Activated CD4-positive, alpha-beta T cell treated with anti-CD3 and anti-CD28 coated beads for 36 hours (primary cell): ENCODE data around the gene IP6K3. TPM values are rescaled to one million over a fixed set of nuclear protein-coding genes. Genes with fewer than 3 reads are reported as not detected.
A peak's percentile ranks its signal among the peaks of the same experiment; 100 is the strongest.

Source experiments
- ATAC-seq: fragments of 200-7000 bp; cut with Tn5 transposase; one replicate; pipeline ENCODE4 v1.10.0; 2021; ENCODE audit warnings: mild to moderate bottlenecking, moderate library complexity
- CTCF ChIA-PET: fragments of 350-600 bp; sonication (Branson Sonifier 250); formaldehyde crosslinking; loops from one replicate; lab custom pipeline; 2021; ENCODE audit warnings: antibody characterized with exemption; lab: Charles Lee
- POLR2A ChIA-PET: fragments of 350-600 bp; sonication (Branson Sonifier 250); formaldehyde crosslinking; loops from one replicate; lab custom pipeline; 2021; ENCODE audit warnings: antibody characterized with exemption, inconsistent platforms; lab: Charles Lee
- DNase-seq: peaks from one replicate; pipeline ENCODE4 v3.0.0-alpha.2; 2020
- H3K27ac Mint-ChIP-seq: one replicate; pipeline ENCODE4 v1.8.0; 2021; ENCODE audit warnings: mixed read lengths
- H3K27me3 Mint-ChIP-seq: one replicate; pipeline ENCODE4 v1.8.0; 2021; ENCODE audit warnings: mixed read lengths
- H3K36me3 Mint-ChIP-seq: one replicate; pipeline ENCODE4 v1.8.0; 2021; ENCODE audit warnings: low read depth, mixed read lengths
- H3K4me1 Mint-ChIP-seq: one replicate; pipeline ENCODE4 v1.8.0; 2021; ENCODE audit warnings: mixed read lengths
- H3K4me3 Mint-ChIP-seq: one replicate; pipeline ENCODE4 v1.8.0; 2021; ENCODE audit warnings: mild to moderate bottlenecking, moderate library complexity, mixed read lengths
- H3K9me3 Mint-ChIP-seq: one replicate; pipeline ENCODE4 v1.8.0; 2021; ENCODE audit warnings: low read depth, mixed read lengths
- intact Hi-C, 2 experiments: fragments of 100-400 bp; cut with DNase I in 1 of 2; cut with micrococcal nuclease in 1 of 2; formaldehyde crosslinking; loops; one replicate each; pipeline versions ENCODE4 v1.14.2 to v1.15.1; 2022 to 2024; cut with DNase I, micrococcal nuclease
- total RNA-seq, 2 experiments: library from RNA; stranded (reverse); gene quantifications; one replicate each; pipeline ENCODE4 v1.2.3, GENCODE V29; 2021

The IP6K3 gene
- total RNA-seq, 2 experiments from 2014 or later, result not detected

GRCh38 chr6:33700391-33701050 is 46.2 kb downstream of the IP6K3 start:
- POLR2A ChIA-PET, result interaction anchor here (0.5 to 0.6 kb wide), 4 partner anchors 9 to 1595 kb away, joined by 3 to 4 read pairs (median 3); no protein-coding TSS in a partner anchor
- intact Hi-C loops, result loop anchor here (1.0 to 5.0 kb wide), 5 partner anchors 68 to 248 kb away; partner anchors contain the start of gene ZBTB9 (in 1 of the 2)
- H3K27ac Mint-ChIP-seq, result peak overlapping the region; percentile 35
- H3K4me1 Mint-ChIP-seq, result peaks cover 47% of the 10 kb centered on the region
- H3K36me3 Mint-ChIP-seq, result peaks cover 40% of the 10 kb centered on the region
- H3K4me3 Mint-ChIP-seq, result no peak overlapping the region
- no peaks in the 10 kb centered on the region for H3K27me3 Mint-ChIP-seq
- DNase-seq, result peak; percentile 90
- CTCF ChIA-PET, result interaction anchor here (0.7 to 3.5 kb wide), 33 partner anchors 8 to 1484 kb away, joined by 3 to 40 read pairs (median 3); partner anchors contain the start of genes BAK1, ITPR3, UQCC2 and ZBTB9
- H3K9me3 Mint-ChIP-seq, result no peaks in the 10 kb centered on the region
- peak; percentile 89 for ATAC-seq

DNA sequence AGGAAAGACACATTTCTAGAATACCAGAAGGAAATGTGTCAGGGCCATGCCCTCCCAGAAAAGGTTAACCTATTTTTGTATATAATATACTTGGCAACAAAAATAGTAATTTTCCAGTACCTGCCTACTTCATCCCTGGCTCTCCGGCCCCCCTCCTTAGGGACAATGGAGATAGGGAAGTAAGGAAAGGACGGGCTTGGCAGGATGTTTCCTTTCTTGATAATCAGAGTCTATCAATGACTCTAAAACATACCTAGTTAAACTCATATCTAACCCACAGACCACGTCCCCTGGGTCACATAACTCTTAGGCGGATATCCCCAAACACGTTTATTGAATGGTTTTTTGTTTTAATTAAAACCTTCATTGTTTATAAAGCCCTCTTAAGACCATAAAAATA is 47.0 kb downstream of the IP6K3 start:
- no peaks in the 10 kb centered on the region for H3K9me3 Mint-ChIP-seq
- no peaks in the 10 kb centered on the region for H3K27me3 Mint-ChIP-seq
- ChIA-PET CTCF (interaction anchor here (0.8 to 3.5 kb wide), 15 partner anchors 9 to 270 kb away, joined by 3 to 40 read pairs (median 5); partner anchors contain the start of genes ITPR3 and UQCC2), POLR2A (no interaction called here)
- H3K27ac Mint-ChIP-seq, result peak overlapping the region; percentile 76
- H3K4me1 Mint-ChIP-seq, result peaks cover 55% of the 10 kb centered on the region
- H3K4me3 Mint-ChIP-seq, result no peak overlapping the region
- intact Hi-C loops, result loop anchor here (1.0 to 5.0 kb wide), 5 partner anchors 67 to 247 kb away; partner anchors contain the start of gene ZBTB9 (in 1 of the 2)
- H3K36me3 Mint-ChIP-seq, result peaks cover 42% of the 10 kb centered on the region
- ATAC-seq (no peak), DNase-seq (no peak)

DNA sequence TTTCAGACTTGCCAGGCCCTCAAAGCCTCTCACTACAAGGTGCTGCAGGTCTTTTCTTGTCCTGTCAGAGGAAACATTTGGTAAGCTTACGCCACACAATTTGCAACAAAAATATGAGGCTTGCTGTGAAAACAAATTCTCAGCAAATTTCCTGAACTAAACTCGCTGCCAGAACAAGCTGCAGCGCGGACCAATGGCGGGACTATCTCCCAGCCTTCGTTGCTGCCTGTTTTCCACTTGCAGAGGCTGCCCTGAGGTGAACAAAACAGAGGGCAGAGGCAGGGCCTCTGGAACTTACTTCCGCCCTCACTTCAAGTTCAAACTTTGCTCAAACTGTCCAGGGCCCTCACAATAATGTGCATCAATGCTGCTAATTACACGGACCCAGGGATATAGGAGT is 47.6 kb downstream of the IP6K3 start:
- DNase-seq (no peak), ATAC-seq (no peak)
- Mint-ChIP-seq H3K27ac (peak overlapping the region; percentile 76), H3K4me3 (no peak overlapping the region), H3K27me3 (no peaks in the 10 kb centered on the region), H3K4me1 (peaks cover 61% of the 10 kb centered on the region), H3K36me3 (peaks cover 40% of the 10 kb centered on the region), H3K9me3 (no peaks in the 10 kb centered on the region)
- ChIA-PET CTCF (interaction anchor here (1.3 kb wide), 1 partner anchor 12 kb away, joined by 5 read pairs; the partner anchor contains the start of gene UQCC2), POLR2A (no interaction called here)
- intact Hi-C loops, result no loop called here

- H3K4me3 Mint-ChIP-seq, result no peak overlapping the region
- H3K36me3 Mint-ChIP-seq, result peaks cover 39% of the 10 kb centered on the region
- DNase-seq, result no peak
- no peak for ATAC-seq
- no peaks in the 10 kb centered on the region for H3K27me3 Mint-ChIP-seq
- peaks cover 67% of the 10 kb centered on the region for H3K4me1 Mint-ChIP-seq
- no peaks in the 10 kb centered on the region for H3K9me3 Mint-ChIP-seq
- intact Hi-C loops, result no loop called here
- ChIA-PET POLR2A (no interaction called here), CTCF (interaction anchor here (1.3 kb wide), 1 partner anchor 13 kb away, joined by 5 read pairs; the partner anchor contains the start of gene UQCC2)
- H3K27ac Mint-ChIP-seq, result peak overlapping the region; percentile 37
These were observed 48.2 kb downstream of the IP6K3 start for GRCh38 chr6:33698494-33698893.

DNA sequence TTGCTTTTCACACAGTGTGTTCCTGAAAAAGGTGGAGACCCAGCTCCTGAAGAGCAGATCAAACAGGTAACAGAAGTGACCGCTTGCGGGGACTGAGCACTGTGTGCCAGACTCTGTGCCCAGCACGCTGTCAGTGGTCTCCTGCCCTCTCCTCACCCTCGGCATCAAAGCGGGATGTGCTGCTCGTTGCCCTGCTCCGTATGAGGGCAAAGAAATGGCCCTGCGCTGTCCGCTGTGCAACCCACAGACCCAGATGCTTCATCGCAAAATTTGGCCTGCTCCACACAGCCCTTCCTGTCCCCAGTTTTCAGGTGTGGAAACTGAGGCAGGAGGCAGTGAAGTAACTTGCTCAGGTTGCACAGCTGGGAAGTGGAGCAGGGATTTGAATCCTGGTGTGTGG is 48.9 kb downstream of the IP6K3 start:
- peak overlapping the region; percentile 90 for H3K27ac Mint-ChIP-seq
- H3K27me3 Mint-ChIP-seq, result no peaks in the 10 kb centered on the region
- intact Hi-C loops, result no loop called here
- H3K4me1 Mint-ChIP-seq, result peaks cover 74% of the 10 kb centered on the region
- ChIA-PET CTCF (interaction anchor here (1.0 to 1.3 kb wide), 3 partner anchors 8 to 13 kb away, joined by 6 to 10 read pairs (median 8); partner anchors contain the start of gene UQCC2), POLR2A (no interaction called here)
- H3K36me3 Mint-ChIP-seq, result peaks cover 44% of the 10 kb centered on the region
- H3K4me3 Mint-ChIP-seq, result no peak overlapping the region
- no peak for DNase-seq
- ATAC-seq, result no peak
- H3K9me3 Mint-ChIP-seq, result no peaks in the 10 kb centered on the region

DNA sequence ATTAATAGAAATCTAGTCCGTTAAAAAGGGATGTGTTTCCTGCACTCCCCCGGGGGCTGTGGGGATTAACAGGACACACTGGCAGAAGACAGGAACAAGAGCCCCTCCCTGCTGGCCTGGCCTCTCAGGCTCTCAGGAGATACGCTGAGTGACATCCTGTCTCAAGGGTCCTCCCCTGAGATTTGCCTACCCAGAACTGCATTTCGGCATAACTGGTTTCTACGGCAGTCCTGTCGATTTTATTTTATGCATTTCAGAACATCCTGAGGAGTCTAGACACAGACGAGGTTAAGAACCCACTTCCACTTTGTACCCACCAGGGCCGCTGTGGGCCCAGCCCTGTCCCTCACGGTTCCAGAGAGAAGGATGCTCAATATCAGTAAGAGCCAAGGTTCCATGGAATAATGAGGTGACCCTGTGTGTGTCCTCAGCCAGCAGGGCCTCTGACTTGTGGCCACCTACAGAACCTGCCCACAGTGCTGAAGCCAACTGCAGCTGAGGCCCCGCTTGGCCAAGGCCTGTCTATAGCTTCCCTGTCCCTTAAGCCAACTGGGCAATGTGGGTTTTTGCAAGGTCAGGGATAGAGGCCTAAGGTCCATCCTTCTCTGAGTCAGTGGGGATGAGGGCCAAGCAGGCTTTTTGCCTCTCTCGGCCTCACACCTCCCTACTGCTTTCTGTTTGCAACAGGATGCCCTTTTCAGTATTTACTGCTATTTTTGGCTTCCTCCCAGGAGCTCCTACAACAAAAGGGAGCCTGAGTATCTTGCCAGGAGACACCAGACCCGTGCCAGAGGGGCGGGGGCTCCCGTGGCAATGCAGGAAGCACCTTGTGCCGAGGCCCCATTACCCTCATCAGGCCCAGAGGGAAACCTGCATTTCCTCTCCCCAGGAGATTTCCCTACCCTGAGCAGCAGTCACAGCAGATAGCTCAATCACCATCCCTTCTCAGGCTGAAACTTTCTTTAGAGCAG is 49.9 kb downstream of the IP6K3 start:
- ChIA-PET CTCF (interaction anchor here (1.0 to 1.5 kb wide), 5 partner anchors 9 to 306 kb away, joined by 3 to 10 read pairs (median 6); partner anchors contain the start of gene UQCC2), POLR2A (interaction anchor here (0.5 to 1.0 kb wide), 4 partner anchors 10 to 115 kb away, joined by 3 to 4 read pairs (median 3); no protein-coding TSS in a partner anchor)
- H3K27me3 Mint-ChIP-seq, result no peaks in the 10 kb centered on the region
- H3K27ac Mint-ChIP-seq, result peak overlapping the region; percentile 90
- ATAC-seq, result no peak
- peak overlapping the region; percentile 26 for H3K4me3 Mint-ChIP-seq
- no peaks in the 10 kb centered on the region for H3K9me3 Mint-ChIP-seq
- peak; percentile 49 for DNase-seq
- peaks cover 84% of the 10 kb centered on the region for H3K4me1 Mint-ChIP-seq
- intact Hi-C loops, result no loop called here
- H3K36me3 Mint-ChIP-seq, result peaks cover 52% of the 10 kb centered on the region

DNA sequence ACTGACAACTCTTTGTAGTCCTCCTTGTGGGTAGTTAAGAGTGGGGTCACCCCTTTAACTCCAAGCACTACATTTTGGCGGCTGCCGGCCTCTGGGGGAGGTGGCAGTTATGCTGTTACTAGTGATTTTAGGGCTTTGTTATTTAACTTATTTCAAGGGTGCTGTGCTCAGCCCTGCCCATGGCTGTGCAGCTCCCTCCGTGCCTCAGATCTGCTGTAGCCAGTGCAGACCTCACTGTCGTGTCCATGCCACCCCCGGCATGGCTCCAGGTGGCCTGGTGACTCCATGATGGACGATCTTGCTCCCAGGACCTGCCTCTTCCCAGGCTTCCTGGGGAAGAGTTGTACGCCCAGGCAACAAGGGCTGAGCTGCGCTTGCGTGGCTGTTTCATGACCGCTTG is 50.6 kb downstream of the IP6K3 start:
- Mint-ChIP-seq H3K4me3 (no peak overlapping the region), H3K27me3 (no peaks in the 10 kb centered on the region), H3K4me1 (peaks cover 90% of the 10 kb centered on the region), H3K27ac (peak overlapping the region; percentile 90), H3K36me3 (peaks cover 60% of the 10 kb centered on the region), H3K9me3 (no peaks in the 10 kb centered on the region)
- intact Hi-C loops, result no loop called here
- ATAC-seq, result no peak
- ChIA-PET CTCF (interaction anchor here (0.6 to 1.5 kb wide), 4 partner anchors 10 to 336 kb away, joined by 3 read pairs; no protein-coding TSS in a partner anchor), POLR2A (interaction anchor here (0.6 to 1.0 kb wide), 2 partner anchors 11 to 13 kb away, joined by 3 to 4 read pairs; no protein-coding TSS in a partner anchor)
- DNase-seq, result no peak

- H3K4me3 Mint-ChIP-seq, result no peak overlapping the region
- H3K4me1 Mint-ChIP-seq, result peaks cover 89% of the 10 kb centered on the region
- no peak for DNase-seq
- H3K9me3 Mint-ChIP-seq, result no peaks in the 10 kb centered on the region
- H3K27me3 Mint-ChIP-seq, result no peaks in the 10 kb centered on the region
- no peak for ATAC-seq
- peak overlapping the region; percentile 90 for H3K27ac Mint-ChIP-seq
- intact Hi-C loops, result no loop called here
- peaks cover 65% of the 10 kb centered on the region for H3K36me3 Mint-ChIP-seq
- CTCF ChIA-PET, result interaction anchor here (0.6 to 1.7 kb wide), 7 partner anchors 13 to 337 kb away, joined by 3 to 4 read pairs (median 3); no protein-coding TSS in a partner anchor
- POLR2A ChIA-PET, result interaction anchor here (1.0 to 1.2 kb wide), 2 partner anchors 12 to 16 kb away, joined by 3 read pairs; no protein-coding TSS in a partner anchor
These were observed 51.2 kb downstream of the IP6K3 start for GRCh38 chr6:33695451-33695887.

DNA sequence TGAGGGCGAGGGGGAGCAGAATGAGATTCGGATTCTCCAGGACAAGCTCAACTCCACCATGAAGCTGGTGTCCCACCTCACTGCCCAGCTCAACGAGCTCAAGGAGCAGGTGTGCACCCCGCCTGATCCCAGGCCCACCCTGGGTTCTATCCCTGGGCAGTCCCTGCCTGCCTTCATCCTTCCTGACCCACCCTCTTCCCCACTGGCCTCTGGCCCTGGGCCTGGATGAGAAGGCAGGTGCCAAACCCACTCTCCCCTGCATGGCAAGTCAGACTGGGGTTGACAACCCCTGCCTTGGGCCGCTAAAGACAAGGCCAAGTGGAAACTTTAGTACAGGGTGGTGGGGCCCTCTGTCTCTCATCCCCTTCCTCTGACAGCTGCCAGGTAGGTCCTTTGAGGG is 51.7 kb downstream of the IP6K3 start:
- peaks cover 84% of the 10 kb centered on the region for H3K4me1 Mint-ChIP-seq
- DNase-seq (no peak), ATAC-seq (no peak)
- H3K27me3 Mint-ChIP-seq, result no peaks in the 10 kb centered on the region
- intact Hi-C loops, result loop anchor here in 1 of 2 experiments (5.0 kb wide), 1 partner anchor 243 kb away; the partner anchor contains the start of gene ZBTB9
- peaks cover 61% of the 10 kb centered on the region for H3K36me3 Mint-ChIP-seq
- peak overlapping the region; percentile 84 for H3K27ac Mint-ChIP-seq
- CTCF ChIA-PET, result interaction anchor here (0.7 to 1.7 kb wide), 7 partner anchors 10 to 490 kb away, joined by 3 to 4 read pairs (median 3); no protein-coding TSS in a partner anchor
- H3K4me3 Mint-ChIP-seq, result peak overlapping the region; percentile 2
- no peaks in the 10 kb centered on the region for H3K9me3 Mint-ChIP-seq
- POLR2A ChIA-PET, result interaction anchor here (1.2 kb wide), 1 partner anchor 16 kb away, joined by 3 read pairs; no protein-coding TSS in a partner anchor

DNA sequence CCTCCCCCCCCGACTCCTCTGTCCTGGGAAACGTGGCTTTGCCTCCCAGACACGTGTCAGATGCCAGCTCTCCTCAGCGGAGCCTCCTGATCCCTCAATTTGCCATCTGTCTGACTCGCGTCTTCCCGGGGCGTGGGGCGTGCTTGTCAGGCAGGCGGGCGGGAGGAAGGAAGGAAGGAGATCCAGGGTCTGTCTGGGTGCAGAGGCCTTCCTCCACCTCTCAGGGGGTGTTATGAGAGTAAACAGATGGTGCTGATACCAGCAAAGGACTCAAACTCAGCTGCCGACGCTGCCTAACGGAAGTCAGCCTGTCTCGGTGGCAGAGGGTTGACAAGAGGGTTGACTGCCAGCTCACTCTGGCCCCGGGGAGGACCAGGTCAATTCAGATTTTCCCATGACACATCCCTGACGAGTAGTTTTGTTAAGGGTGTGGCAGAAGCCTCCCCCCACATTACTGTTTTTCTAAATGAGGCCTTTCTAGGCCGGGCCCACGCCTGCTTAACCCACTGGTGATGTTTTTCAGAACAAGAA is 52.2 kb downstream of the IP6K3 start:
- peaks cover 83% of the 10 kb centered on the region for H3K4me1 Mint-ChIP-seq
- peak; percentile 83 for ATAC-seq
- peak; percentile 86 for DNase-seq
- ChIA-PET CTCF (interaction anchor here (0.7 to 2.7 kb wide), 8 partner anchors 11 to 489 kb away, joined by 3 to 8 read pairs (median 4); partner anchors contain the start of gene UQCC2), POLR2A (interaction anchor here (1.2 kb wide), 1 partner anchor 17 kb away, joined by 3 read pairs; no protein-coding TSS in a partner anchor)
- H3K9me3 Mint-ChIP-seq, result no peaks in the 10 kb centered on the region
- H3K4me3 Mint-ChIP-seq, result peak overlapping the region; percentile 2
- H3K36me3 Mint-ChIP-seq, result peaks cover 64% of the 10 kb centered on the region
- H3K27me3 Mint-ChIP-seq, result no peaks in the 10 kb centered on the region
- intact Hi-C loops, result loop anchor here in 1 of 2 experiments (5.0 kb wide), 1 partner anchor 242 kb away; the partner anchor contains the start of gene ZBTB9
- peak overlapping the region; percentile 84 for H3K27ac Mint-ChIP-seq
